ENCODE results near the gene SRGAP2C.
"Not testable (repeated sequence)": the region's sequence is repeated elsewhere in the genome, so short reads cannot be mapped to it uniquely, and the experiment has no call there.

- TF ChIP-seq CTCF (IDR thresholded peaks at IDR 0.05); EP300 (IDR thresholded peaks at IDR 0.05); REST (IDR thresholded peaks at IDR 0.05); ESRRA (IDR thresholded peaks at IDR 0.05; ENCODE audit: borderline replicate concordance, low read length); JUN (IDR thresholded peaks at IDR 0.05); PBX3 (IDR thresholded peaks at IDR 0.05); RAD21 (conservative IDR thresholded peaks at IDR 0.05 in 1 of 2, IDR thresholded peaks at IDR 0.05 in 1 of 2); POLR2AphosphoS2 (conservative IDR thresholded peaks at IDR 0.05; ENCODE audit: low read length); KDM1A (IDR thresholded peaks at IDR 0.05; ENCODE audit: low read depth); PHF8 (IDR thresholded peaks at IDR 0.05; ENCODE audit: borderline replicate concordance, low read depth); MAX (IDR thresholded peaks at IDR 0.05): not testable (repeated sequence)
These were observed 212.3 kb downstream of the SRGAP2C start for GRCh38 chr1:121397101-121397500.
